ENCODE measurements around the gene ABHD16B. TPM values are rescaled to one million over a fixed set of nuclear protein-coding genes. Genes with fewer than 3 reads are reported as not detected.

ABHD16B gene
- total and polyA plus RNA-seq, 2 of the 13 experiments (the other 11 are each of a cell fraction or from before 2014, with no cell fraction given) = not detected

GRCh38 chr20:63846128-63846771 lies 15.0 kb upstream of the ABHD16B start (continued):
- no peak for TF ChIP-seq ZNF574 (CRISPR knock-in tag; IDR thresholded peaks at IDR 0.05)
- no peak for TF ChIP-seq ZFAT (CRISPR knock-in tag; conservative IDR thresholded peaks at IDR 0.05)
- TF ChIP-seq MYNN (CRISPR knock-in tag; IDR thresholded peaks at IDR 0.05; ENCODE audit: low read depth) = no peak
- TF ChIP-seq PITX1 (CRISPR knock-in tag; IDR thresholded peaks at IDR 0.05) = peak; percentile 81
- 0 out of 2 replicates have a peak, but pooled peaks have one; percentile 43 for TF ChIP-seq ZNF567 (CRISPR knock-in tag; IDR thresholded peaks at IDR 0.05; ENCODE audit: borderline replicate concordance)
- no peak for TF ChIP-seq MTF2 (CRISPR knock-in tag; IDR thresholded peaks at IDR 0.05; ENCODE audit: borderline replicate concordance)
- no peak for TF ChIP-seq CREB1 (IDR thresholded peaks at IDR 0.05)
- no peak for TF ChIP-seq CREB1 (CRISPR knock-in tag; IDR thresholded peaks at IDR 0.05)
- no peak for TF ChIP-seq ZFYVE20 (CRISPR knock-in tag; IDR thresholded peaks at IDR 0.05; ENCODE audit: borderline replicate concordance, low read depth)
- TF ChIP-seq ZFP41 (CRISPR knock-in tag; IDR thresholded peaks at IDR 0.05; ENCODE audit: borderline replicate concordance) = no peak
- TF ChIP-seq ZNF24 (IDR thresholded peaks at IDR 0.05) = no peak
- no peak for TF ChIP-seq RELA (CRISPR knock-in tag; IDR thresholded peaks at IDR 0.05)
- TF ChIP-seq ZFP1 (CRISPR knock-in tag; IDR thresholded peaks at IDR 0.05) = no peak
- no peak; the same call in 1 of the 2 replicates for TF ChIP-seq PCBP1 (IDR thresholded peaks at IDR 0.05; ENCODE audit: borderline replicate concordance, low read depth, low read length)
- TF ChIP-seq ZKSCAN5 (CRISPR knock-in tag; IDR thresholded peaks at IDR 0.05) = no peak
- TF ChIP-seq SIN3B (IDR thresholded peaks at IDR 0.05; ENCODE audit: low read length) = no peak
- no peak for TF ChIP-seq ZSCAN20 (CRISPR knock-in tag; IDR thresholded peaks at IDR 0.05; ENCODE audit: borderline replicate concordance)
- no peak for TF ChIP-seq ZNF552 (CRISPR knock-in tag; IDR thresholded peaks at IDR 0.05; ENCODE audit: borderline replicate concordance)
- TF ChIP-seq GABPB1 (CRISPR knock-in tag; IDR thresholded peaks at IDR 0.05) = peak; percentile 63; the same call in 1 of the 2 replicates
- TF ChIP-seq CCAR2 (optimal IDR thresholded peaks at IDR 0.05; ENCODE audit: low read depth, low read length) = no peak
- TF ChIP-seq NKX3-1 (CRISPR knock-in tag; IDR thresholded peaks at IDR 0.05) = 0 out of 2 replicates have a peak, but pooled peaks have one; percentile 1
- no peak for TF ChIP-seq ZNF607 (CRISPR knock-in tag; IDR thresholded peaks at IDR 0.05; ENCODE audit: borderline replicate concordance)
- TF ChIP-seq ADNP (CRISPR knock-in tag; IDR thresholded peaks at IDR 0.05) = no peak
- TF ChIP-seq THAP11 (CRISPR knock-in tag; IDR thresholded peaks at IDR 0.05) = peak; percentile 53; the same call in 1 of the 2 replicates
- TF ChIP-seq ZNF274 (CRISPR knock-in tag; IDR thresholded peaks at IDR 0.05) = no peak
- peak; percentile 45 for TF ChIP-seq RBM39 (IDR thresholded peaks at IDR 0.05; ENCODE audit: low read depth, low read length, poor library complexity, severe bottlenecking)
- no peak for TF ChIP-seq POLR2A (IDR thresholded peaks at IDR 0.05; ENCODE audit: insufficient read depth in 1 of 2, low read depth in 2 of 2, low read length in 2 of 2)

Data from HepG2 (cell line).